ENCODE results near the gene PCSK1. TPM values are rescaled to one million over a fixed set of nuclear protein-coding genes. Genes with fewer than 3 reads are reported as not detected.
A peak's percentile ranks its signal among the peaks of the same experiment; 100 is the strongest.

Gene PCSK1
- total RNA-seq, 1 experiment from 2014 or later, result 0.41 TPM

DNA sequence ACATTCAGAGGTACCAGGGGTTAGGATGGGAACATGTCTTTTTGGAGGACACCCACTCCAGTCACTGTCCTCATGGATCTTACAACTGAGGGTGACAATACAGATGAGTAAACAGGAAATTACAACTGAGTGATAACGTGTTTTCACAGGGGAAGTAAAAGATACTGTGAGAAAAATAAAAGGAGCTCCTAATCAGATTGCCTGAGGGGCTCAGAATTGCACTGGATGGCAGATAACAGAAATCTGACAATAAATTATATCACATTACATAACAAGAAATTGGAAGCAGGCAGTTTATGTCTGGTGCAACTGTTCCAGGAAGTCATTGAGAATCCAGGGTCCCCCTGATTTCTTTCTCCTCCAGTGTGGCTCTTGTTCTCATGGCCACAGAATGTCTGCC lies 40.1 kb upstream of the PCSK1 start:
- no peaks in the 10 kb centered on the region for H3K27me3 Mint-ChIP-seq (ENCODE audit: insufficient read depth, unreplicated experiment)
- intact Hi-C loops (cut with micrococcal nuclease; ENCODE audit: unreplicated experiment), result no loop called here
- ChIA-PET POLR2A (no interaction called here), CTCF (no interaction called here)
- DNase-seq, result no peak
- BruUV-seq (replicated peaks), result no TSS peak
- H3K4me1 Mint-ChIP-seq (ENCODE audit: low read depth, unreplicated experiment), result peaks cover 5% of the 10 kb centered on the region
- H3K36me3 ChIP-seq (ENCODE audit: control insufficient read depth, insufficient read depth, low read length), result no peaks in the 10 kb centered on the region
- H3K4me1 ChIP-seq, result peaks cover 11% of the 10 kb centered on the region
- no peak overlapping the region for H3K4me3 Mint-ChIP-seq (ENCODE audit: unreplicated experiment)
- H3K9me3 ChIP-seq, result no peaks in the 10 kb centered on the region
- TF ChIP-seq, protein P1, sequence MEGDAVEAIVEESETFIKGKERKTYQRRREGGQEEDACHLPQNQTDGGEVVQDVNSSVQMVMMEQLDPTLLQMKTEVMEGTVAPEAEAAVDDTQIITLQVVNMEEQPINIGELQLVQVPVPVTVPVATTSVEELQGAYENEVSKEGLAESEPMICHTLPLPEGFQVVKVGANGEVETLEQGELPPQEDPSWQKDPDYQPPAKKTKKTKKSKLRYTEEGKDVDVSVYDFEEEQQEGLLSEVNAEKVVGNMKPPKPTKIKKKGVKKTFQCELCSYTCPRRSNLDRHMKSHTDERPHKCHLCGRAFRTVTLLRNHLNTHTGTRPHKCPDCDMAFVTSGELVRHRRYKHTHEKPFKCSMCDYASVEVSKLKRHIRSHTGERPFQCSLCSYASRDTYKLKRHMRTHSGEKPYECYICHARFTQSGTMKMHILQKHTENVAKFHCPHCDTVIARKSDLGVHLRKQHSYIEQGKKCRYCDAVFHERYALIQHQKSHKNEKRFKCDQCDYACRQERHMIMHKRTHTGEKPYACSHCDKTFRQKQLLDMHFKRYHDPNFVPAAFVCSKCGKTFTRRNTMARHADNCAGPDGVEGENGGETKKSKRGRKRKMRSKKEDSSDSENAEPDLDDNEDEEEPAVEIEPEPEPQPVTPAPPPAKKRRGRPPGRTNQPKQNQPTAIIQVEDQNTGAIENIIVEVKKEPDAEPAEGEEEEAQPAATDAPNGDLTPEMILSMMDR (IDR thresholded peaks at IDR 0.05; ENCODE audit: insufficient read depth in 1 of 2, low read depth in 1 of 2, low read length in 1 of 2, severe bottlenecking in 1 of 2, unreplicated experiment in 1 of 2), result no peak
- no peak overlapping the region for H3K4me3 ChIP-seq (ENCODE audit: low read depth, low read length)
- H3K27ac Mint-ChIP-seq (ENCODE audit: unreplicated experiment), result no peak overlapping the region
- H3K27me3 ChIP-seq (replicated peaks; ENCODE audit: control insufficient read depth, insufficient read depth, low read length), result no peaks in the 10 kb centered on the region
- no peaks in the 10 kb centered on the region for H3K36me3 Mint-ChIP-seq (ENCODE audit: insufficient read depth, unreplicated experiment)
- no peaks in the 10 kb centered on the region for H3K9me3 Mint-ChIP-seq (ENCODE audit: unreplicated experiment)

DNA sequence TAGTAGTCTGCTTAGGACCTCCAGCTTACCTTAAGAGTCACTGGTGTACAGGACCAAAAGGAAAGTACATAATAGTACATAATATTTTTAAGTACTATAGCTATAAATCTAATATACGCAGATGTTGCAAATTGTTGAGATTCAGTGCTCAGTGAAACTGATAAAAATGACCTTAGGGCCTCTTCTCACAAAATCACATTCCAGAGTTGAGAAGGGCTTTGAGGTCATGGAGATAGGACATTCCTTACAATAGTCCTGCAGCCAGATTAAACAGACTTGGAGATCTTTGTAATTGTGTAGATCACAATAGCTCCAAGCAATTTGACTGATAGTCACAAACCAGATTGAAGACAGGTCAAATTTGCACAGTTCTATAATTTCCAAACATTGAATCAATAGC lies 37.7 kb upstream of the PCSK1 start:
- Histone ChIP-seq H3K27me3 (replicated peaks; ENCODE audit: control insufficient read depth, insufficient read depth, low read length) (no peaks in the 10 kb centered on the region), H3K4me3 (ENCODE audit: low read depth, low read length) (no peak overlapping the region), H3K4me1 (peaks cover 11% of the 10 kb centered on the region), H3K9me3 (no peaks in the 10 kb centered on the region), H3K36me3 (ENCODE audit: control insufficient read depth, insufficient read depth, low read length) (no peaks in the 10 kb centered on the region)
- ChIA-PET POLR2A (no interaction called here), CTCF (interaction anchor here (0.5 to 0.6 kb wide), 2 partner anchors 8 to 306 kb away, joined by 3 read pairs; no protein-coding TSS in a partner anchor)
- peaks cover 5% of the 10 kb centered on the region for H3K4me1 Mint-ChIP-seq (ENCODE audit: low read depth, unreplicated experiment)
- no peak overlapping the region for H3K4me3 Mint-ChIP-seq (ENCODE audit: unreplicated experiment)
- no TSS peak for BruUV-seq (replicated peaks)
- no peaks in the 10 kb centered on the region for H3K9me3 Mint-ChIP-seq (ENCODE audit: unreplicated experiment)
- no peaks in the 10 kb centered on the region for H3K36me3 Mint-ChIP-seq (ENCODE audit: insufficient read depth, unreplicated experiment)
- peak in 1 of 2 experiments; percentile 12 for DNase-seq
- H3K27ac Mint-ChIP-seq (ENCODE audit: unreplicated experiment), result no peak overlapping the region
- no peaks in the 10 kb centered on the region for H3K27me3 Mint-ChIP-seq (ENCODE audit: insufficient read depth, unreplicated experiment)
- intact Hi-C loops (cut with micrococcal nuclease; ENCODE audit: unreplicated experiment), result no loop called here
- TF ChIP-seq, protein P1 (IDR thresholded peaks at IDR 0.05; ENCODE audit: insufficient read depth in 1 of 2, low read depth in 1 of 2, low read length in 1 of 2, severe bottlenecking in 1 of 2, unreplicated experiment in 1 of 2), result no peak

DNA sequence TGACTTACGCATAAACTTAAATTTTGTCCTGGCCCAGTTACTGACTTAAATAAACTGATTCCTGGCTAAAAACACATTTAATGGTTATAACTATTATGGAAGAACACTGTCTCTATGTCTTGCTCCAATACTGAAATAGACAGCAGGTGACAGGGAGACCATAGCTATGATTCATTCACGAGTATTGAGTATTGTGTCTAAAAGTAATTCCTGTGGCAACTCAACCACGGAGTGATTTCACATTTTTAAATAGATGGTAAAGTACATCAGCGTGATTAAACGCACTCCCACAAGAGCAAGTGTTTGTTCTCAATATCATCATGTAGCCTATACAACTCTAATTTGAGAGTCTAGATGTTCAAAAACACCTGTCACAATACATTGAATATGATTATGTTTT lies 35.9 kb upstream of the PCSK1 start:
- H3K9me3 Mint-ChIP-seq (ENCODE audit: unreplicated experiment), result no peaks in the 10 kb centered on the region
- POLR2A ChIA-PET, result no interaction called here
- no peaks in the 10 kb centered on the region for H3K27me3 Mint-ChIP-seq (ENCODE audit: insufficient read depth, unreplicated experiment)
- TF ChIP-seq, protein P1 (IDR thresholded peaks at IDR 0.05; ENCODE audit: insufficient read depth in 1 of 2, low read depth in 1 of 2, low read length in 1 of 2, severe bottlenecking in 1 of 2, unreplicated experiment in 1 of 2), result no peak
- H3K4me1 Mint-ChIP-seq (ENCODE audit: low read depth, unreplicated experiment), result peaks cover 5% of the 10 kb centered on the region
- DNase-seq, result no peak
- CTCF ChIA-PET, result no interaction called here
- no peaks in the 10 kb centered on the region for H3K36me3 Mint-ChIP-seq (ENCODE audit: insufficient read depth, unreplicated experiment)
- H3K4me1 ChIP-seq, result peaks cover 11% of the 10 kb centered on the region
- BruUV-seq (replicated peaks), result no TSS peak
- H3K27me3 ChIP-seq (replicated peaks; ENCODE audit: control insufficient read depth, insufficient read depth, low read length), result no peaks in the 10 kb centered on the region
- no peak overlapping the region for H3K4me3 ChIP-seq (ENCODE audit: low read depth, low read length)
- no peak overlapping the region for H3K4me3 Mint-ChIP-seq (ENCODE audit: unreplicated experiment)
- intact Hi-C loops (cut with micrococcal nuclease; ENCODE audit: unreplicated experiment), result no loop called here
- H3K9me3 ChIP-seq, result no peaks in the 10 kb centered on the region
- no peaks in the 10 kb centered on the region for H3K36me3 ChIP-seq (ENCODE audit: control insufficient read depth, insufficient read depth, low read length)
- no peak overlapping the region for H3K27ac Mint-ChIP-seq (ENCODE audit: unreplicated experiment)
